MG63 (cell line): ENCODE data around the gene ZYX. TPM values are rescaled to one million over a fixed set of nuclear protein-coding genes. Genes with fewer than 3 reads are reported as not detected.
A peak's percentile ranks its signal among the peaks of the same experiment; 100 is the strongest.

Source experiments
- DNase-seq: peaks from one replicate; pipeline ENCODE4 v3.0.0-alpha.2; 2020
- H3K27me3 ChIP-seq: fragments of 250-450 bp; sonication (Bioruptor Pico); 2 replicates; pipeline ENCODE4 v1.5.1; 2020; ENCODE audit warnings: mild to moderate bottlenecking, moderate library complexity
- H3K36me3 ChIP-seq: fragments of 250-450 bp; sonication (Bioruptor Pico); 2 replicates; pipeline ENCODE4 v1.5.1; 2020; ENCODE audit warnings: mild to moderate bottlenecking, moderate library complexity
- H3K4me3 ChIP-seq: fragments of 250-450 bp; sonication (Bioruptor Pico); 2 replicates; pipeline ENCODE4 v1.5.1; 2020; ENCODE audit warnings: mild to moderate bottlenecking, moderate library complexity
- H3K9me3 ChIP-seq: fragments of 250-450 bp; sonication (Bioruptor Pico); 2 replicates; pipeline ENCODE4 v1.5.1; 2020; ENCODE audit warnings: mild to moderate bottlenecking, moderate library complexity
- total RNA-seq: library from RNA; depleted of rRNA; stranded (reverse); fragments of >200 nt; shearing (Covaris generic); gene quantifications from 2 replicates; pipeline ENCODE4 v1.2.3, GENCODE V29; 2014; ENCODE audit warnings: low replicate concordance

Gene ZYX
- total RNA-seq, 1 experiment from 2014 or later = 30.9 TPM

DNA sequence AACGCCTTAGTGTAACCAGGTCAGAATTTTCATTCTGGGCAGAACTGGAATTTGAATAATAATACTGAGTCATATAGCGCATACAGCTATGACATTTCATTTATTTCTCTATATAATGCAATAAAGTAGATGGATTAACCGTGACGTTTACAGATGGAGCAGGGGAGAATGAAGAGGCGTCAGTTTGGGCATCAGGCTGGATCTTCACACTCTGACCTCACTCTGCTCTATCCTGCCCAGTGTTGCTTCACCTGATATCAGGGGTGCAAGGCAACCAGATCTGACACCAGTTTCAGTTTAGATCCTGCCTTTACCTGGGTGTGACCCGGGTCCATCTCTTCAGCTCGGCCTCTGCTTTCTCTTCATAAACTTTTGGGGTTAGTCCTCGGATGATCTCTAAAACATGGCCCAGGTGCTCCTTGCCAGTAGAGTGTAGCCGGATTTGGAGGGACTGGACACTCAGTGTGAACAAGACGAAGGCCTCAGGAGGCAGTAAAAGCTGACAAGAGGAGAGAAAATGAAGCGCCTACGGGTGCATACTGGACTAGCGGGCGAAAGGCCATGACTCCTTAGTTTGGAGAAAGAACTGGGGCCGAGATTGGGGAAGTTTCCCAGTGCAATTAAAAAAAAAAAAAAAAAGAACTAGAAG lies 1.4 kb upstream of the ZYX start:
- DNase-seq = no peak
- H3K27me3 ChIP-seq = no peaks in the 10 kb centered on the region
- peak overlapping the region; percentile 81 for H3K4me3 ChIP-seq
- no peaks in the 10 kb centered on the region for H3K9me3 ChIP-seq
- H3K36me3 ChIP-seq = peaks cover 24% of the 10 kb centered on the region

DNA sequence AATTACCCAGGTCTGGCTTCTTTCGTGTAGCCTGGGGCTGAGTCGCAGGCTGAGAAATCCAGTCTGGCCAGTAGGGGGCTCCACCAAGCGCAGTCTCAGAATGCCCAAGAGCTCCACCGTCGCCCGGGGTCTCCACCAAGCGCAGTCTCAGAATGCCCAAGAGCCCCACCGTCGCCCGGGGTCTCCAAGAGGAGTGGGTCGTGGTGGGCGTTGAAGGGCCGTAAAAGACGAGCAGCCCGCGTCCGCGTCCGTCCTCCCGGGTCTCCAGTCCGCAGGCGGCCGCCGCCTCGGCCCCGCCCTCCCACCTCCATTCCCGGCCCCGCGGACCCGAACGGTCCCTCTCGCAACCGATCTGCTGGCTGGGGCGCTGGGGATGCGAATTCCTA lies 892 bp upstream of the ZYX start:
- Histone ChIP-seq H3K4me3 (peak overlapping the region; percentile 81), H3K27me3 (no peaks in the 10 kb centered on the region), H3K9me3 (no peaks in the 10 kb centered on the region), H3K36me3 (peaks cover 24% of the 10 kb centered on the region)
- peak; percentile 72 for DNase-seq

DNA sequence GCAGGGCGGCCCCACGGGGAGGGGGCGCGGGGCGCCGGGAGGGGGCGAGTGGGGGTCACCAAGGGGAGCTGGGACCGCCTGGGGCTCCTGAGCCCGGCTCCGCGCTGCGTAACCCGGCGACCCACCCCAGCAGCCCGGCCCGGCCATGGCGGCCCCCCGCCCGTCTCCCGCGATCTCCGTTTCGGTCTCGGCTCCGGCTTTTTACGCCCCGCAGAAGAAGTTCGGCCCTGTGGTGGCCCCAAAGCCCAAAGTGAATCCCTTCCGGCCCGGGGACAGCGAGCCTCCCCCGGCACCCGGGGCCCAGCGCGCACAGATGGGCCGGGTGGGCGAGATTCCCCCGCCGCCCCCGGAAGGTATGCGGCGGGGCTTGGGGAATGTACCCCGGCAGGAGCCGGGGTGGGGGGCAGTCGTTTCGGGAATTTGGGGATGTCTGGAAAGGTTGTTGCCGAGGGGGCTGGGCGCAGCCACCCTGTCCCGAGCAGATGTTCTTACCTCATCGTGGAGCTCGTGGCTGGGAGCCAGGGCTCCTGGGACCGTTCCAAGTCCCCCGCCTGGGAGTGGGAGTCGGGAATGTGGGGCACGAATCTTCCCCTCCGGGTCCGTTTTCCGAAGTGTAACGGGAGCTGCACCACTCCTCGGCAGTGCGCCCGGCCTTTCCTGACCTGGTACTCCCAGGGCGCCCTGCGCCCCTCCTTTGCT lies 431 bp downstream of the ZYX start:
- no peaks in the 10 kb centered on the region for H3K27me3 ChIP-seq
- H3K36me3 ChIP-seq = peaks cover 29% of the 10 kb centered on the region
- peak; percentile 70 for DNase-seq
- peak overlapping the region; percentile 81 for H3K4me3 ChIP-seq
- no peaks in the 10 kb centered on the region for H3K9me3 ChIP-seq

DNA sequence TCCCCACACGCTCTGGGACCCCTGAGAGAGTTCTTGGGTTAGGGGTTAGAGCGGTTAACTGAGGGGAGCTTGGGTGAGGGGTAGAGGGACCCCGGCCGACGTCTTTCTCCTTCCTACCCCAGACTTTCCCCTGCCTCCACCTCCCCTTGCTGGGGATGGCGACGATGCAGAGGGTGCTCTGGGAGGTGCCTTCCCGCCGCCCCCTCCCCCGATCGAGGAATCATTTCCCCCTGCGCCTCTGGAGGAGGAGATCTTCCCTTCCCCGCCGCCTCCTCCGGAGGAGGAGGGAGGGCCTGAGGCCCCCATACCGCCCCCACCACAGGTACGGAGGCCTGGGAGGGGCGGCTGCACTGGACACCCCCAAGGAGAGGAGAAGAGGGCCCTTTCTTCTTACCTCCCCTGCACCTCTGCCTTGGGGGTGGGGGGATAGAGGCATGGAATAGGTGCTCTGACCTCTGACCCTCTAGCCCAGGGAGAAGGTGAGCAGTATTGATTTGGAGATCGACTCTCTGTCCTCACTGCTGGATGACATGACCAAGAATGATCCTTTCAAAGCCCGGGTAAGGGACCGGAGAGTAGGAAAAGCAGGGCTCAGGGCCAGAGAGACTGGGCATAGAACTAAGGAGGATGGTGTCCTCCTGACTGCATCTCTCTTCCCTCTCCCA lies 1.1 kb downstream of the ZYX start:
- no peak for DNase-seq
- no peaks in the 10 kb centered on the region for H3K9me3 ChIP-seq
- H3K4me3 ChIP-seq = peak overlapping the region; percentile 81
- peaks cover 32% of the 10 kb centered on the region for H3K36me3 ChIP-seq
- no peaks in the 10 kb centered on the region for H3K27me3 ChIP-seq

DNA sequence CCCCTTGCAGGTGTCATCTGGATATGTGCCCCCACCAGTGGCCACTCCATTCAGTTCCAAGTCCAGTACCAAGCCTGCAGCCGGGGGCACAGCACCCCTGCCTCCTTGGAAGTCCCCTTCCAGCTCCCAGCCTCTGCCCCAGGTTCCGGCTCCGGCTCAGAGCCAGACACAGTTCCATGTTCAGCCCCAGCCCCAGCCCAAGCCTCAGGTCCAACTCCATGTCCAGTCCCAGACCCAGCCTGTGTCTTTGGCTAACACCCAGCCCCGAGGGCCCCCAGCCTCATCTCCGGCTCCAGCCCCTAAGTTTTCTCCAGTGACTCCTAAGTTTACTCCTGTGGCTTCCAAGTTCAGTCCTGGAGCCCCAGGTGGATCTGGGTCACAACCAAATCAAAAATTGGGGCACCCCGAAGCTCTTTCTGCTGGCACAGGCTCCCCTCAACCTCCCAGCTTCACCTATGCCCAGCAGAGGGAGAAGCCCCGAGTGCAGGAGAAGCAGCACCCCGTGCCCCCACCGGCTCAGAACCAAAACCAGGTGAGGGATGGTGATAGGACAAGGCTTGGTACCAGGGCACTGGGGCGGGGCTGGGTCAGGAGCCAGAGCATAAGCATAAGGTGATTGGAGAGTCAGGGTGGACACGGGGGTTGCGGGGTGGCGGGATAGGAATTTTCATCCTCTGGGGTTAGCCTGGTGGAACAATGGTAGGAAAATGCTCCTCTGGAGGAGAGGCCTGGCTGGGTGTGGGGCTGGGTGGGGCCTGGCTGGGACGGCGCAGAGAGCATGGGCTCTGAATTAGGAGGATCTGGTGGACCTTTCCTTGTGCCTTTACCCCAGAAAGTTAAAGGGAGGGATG lies 1.9 kb downstream of the ZYX start:
- H3K36me3 ChIP-seq = peaks cover 34% of the 10 kb centered on the region
- no peak for DNase-seq

DNA sequence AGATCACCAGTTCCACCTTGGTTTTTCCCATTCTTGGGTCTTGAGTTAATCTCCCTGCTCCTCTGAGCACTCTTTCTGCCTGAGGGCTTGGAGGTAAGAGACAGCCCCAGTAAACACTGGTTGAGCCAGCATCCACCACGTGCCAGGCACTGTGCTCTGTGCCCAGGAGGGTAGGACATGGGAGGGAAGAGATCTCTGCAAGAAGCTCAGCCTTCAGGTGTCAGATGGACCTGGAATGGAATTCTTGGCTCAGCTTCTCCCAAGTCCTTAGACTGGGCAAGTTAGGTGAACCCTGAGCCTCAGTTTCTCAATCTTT lies 2.5 kb downstream of the ZYX start:
- H3K36me3 ChIP-seq = peaks cover 34% of the 10 kb centered on the region
- no peak overlapping the region for H3K4me3 ChIP-seq
- no peaks in the 10 kb centered on the region for H3K9me3 ChIP-seq
- no peak for DNase-seq
- no peaks in the 10 kb centered on the region for H3K27me3 ChIP-seq

More for the DNA sequence above, 1.9 kb downstream of the ZYX start:
- no peaks in the 10 kb centered on the region for H3K27me3 ChIP-seq
- H3K9me3 ChIP-seq = no peaks in the 10 kb centered on the region
- peak overlapping the region; percentile 81 for H3K4me3 ChIP-seq

DNA sequence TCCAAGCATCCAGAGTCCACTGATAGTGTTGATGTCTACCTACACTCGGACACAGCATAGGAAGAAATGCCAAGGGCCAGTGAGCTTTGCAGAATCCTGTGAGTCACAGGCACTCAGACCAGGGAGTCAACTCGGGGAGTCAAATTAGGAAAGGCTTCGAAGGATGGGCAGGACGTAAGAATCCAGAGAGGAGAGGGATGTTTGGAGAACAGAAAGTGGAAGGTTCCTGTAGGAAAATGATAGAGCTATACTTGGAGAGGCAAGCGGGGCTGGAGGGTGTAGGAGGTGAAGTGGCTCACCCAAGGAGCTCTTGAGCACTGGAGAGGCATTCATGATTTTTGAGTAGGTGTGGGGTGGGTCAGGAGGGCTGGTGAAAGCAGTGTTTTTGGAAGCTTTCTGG lies 3.0 kb downstream of the ZYX start:
- Histone ChIP-seq H3K36me3 (peaks cover 34% of the 10 kb centered on the region), H3K9me3 (no peaks in the 10 kb centered on the region), H3K27me3 (no peaks in the 10 kb centered on the region), H3K4me3 (no peak overlapping the region)
- no peak for DNase-seq

DNA sequence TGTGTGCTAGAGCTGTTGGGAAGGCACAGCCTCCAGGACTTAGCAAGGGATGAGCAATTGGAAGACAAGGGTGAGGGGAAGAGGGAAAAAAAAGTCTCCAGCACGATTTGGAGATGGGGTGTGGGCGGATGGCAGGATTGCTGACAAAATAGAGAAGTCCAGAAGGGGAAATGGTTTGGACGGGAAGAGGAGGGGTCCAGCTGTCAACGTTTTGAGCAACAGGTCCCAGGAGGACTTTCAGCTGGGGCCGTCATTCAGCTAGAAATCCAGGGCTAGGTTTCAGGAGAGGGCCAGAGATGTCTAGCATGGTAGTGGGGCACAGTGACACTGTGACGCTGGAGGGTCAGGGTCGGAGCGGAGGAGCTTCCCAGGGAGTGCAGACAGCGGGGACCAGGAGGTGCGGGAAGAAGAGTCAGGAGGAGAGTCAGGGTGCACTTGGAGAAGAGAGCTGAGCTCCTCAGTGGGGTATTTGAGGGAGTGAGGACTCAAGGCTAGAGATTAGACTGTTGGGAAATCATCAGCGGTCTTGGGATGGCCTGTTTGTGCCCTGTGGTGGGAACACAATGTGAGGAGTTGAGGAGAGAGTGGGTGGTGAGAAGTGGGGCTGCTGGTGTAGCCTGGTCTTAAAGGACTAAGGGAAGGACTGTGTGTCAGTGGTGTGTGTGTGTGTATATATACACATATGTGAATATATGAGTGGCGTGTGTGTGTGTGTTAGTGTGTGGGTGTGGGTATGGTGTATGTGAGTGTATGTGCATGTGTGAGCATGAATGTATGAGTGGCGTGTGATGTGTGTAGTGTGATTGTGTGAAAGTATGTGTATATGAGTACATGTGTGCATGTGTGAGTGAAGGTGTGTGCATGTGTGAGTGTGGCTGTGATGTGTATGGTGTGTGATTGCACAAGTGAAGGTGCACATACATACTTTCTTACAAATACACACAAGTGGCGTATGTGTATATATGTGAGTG lies 3.8 kb downstream of the ZYX start:
- Histone ChIP-seq H3K9me3 (no peaks in the 10 kb centered on the region), H3K36me3 (peaks cover 38% of the 10 kb centered on the region), H3K27me3 (no peaks in the 10 kb centered on the region), H3K4me3 (no peak overlapping the region)
- DNase-seq = no peak

DNA sequence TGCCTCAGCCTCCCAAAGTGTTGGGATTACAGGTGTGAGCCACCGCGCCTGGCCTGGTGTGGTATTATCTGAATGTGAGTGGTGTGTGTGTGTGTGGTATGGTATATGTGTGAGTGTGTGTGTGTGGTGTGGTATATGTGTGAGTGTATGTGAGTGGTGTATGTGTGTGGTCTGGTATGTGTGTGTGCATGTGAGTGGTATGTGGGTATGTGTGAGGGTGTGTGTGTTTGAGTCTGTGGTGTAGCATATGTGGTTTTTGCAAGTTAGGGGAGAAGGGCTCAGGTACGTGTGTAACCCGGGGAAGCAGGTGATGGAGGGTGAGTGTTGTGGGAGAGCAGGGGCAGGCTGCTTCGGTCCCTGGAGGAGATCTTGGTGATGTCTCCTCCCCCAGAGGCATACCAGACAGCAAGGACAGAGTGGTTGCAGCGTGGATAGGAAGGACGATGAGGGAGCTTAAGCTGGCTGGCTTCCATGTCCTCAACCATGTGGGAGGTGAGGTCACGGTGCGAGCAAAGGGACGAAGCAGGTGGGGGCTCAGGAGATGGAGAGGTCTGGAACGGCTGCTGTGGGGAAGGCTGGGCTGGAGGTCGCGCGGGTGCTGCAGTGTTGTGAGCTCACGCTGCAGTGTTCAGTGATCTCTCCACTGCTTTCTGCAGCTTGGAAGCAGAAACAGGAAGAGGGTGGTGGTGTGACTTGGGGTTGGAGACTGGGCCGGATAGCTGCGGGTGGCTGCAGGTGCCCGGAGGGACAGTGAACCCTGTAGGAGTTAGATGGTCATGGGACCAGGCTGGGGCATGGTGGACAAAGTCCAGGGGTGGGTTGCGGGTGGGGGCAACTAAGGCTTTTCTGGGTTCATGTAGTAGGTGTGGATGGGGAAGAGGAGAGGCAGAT lies 5.0 kb downstream of the ZYX start:
- DNase-seq = no peak
- Histone ChIP-seq H3K27me3 (no peaks in the 10 kb centered on the region), H3K4me3 (no peak overlapping the region), H3K36me3 (peaks cover 44% of the 10 kb centered on the region), H3K9me3 (no peaks in the 10 kb centered on the region)

DNA sequence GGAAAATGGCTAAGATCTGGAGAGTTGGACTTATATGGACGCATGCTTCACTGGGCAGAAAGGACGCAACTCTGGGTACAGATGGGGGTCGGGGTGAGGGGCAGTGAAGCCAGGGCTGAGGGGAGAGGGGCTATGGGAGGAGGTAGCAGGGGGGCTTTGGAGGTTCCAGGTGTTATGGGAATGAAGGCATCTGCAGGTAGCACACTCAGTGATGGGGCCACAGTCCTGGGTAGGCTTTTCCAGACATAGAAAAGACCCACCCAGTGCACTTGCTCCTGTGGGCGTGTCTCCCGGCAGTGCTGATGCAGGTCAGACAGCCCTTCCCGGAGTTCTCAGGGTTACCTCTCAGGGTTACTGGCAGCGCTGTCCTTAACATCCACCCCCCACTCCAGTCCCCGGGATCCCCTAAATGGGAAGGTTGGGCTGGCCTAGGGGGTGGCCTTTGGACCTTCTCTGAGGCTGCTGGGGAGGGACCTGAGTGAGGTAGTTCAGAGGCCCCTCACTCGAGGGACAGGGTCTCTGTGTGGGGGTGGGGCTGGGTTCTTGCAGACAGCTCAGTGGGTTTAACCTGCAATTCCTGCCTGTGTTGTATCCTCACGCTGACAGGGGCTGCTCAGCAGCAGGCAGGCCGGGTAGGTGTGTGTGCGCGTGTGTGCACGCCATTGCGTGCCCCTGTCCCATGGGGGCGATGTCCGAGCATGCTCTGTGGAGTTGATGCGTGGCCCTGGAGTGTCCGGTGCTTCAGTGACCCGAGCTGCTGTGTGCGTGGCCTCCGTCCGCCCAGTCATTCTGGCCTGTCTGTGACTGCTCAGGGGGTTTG lies 6.2 kb downstream of the ZYX start:
- peaks cover 39% of the 10 kb centered on the region for H3K36me3 ChIP-seq

DNA sequence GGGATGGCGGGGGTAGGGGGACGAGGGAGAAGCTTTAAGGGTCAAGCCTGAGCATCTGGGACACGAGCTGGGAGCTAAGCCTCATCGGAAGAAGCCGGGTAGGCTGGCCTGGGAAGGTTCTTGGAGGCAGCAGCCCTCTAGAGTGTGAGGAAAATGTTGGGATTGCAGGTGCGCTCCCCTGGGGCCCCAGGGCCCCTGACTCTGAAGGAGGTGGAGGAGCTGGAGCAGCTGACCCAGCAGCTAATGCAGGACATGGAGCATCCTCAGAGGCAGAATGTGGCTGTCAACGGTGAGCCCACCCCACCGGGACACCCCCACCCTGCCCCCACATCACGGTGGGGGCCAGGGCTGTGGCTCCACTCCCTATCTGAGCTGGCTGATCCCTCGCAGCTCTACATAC lies 6.9 kb downstream of the ZYX start:
- DNase-seq = no peak

More for the DNA sequence above, 6.2 kb downstream of the ZYX start:
- no peak for DNase-seq
- Histone ChIP-seq H3K27me3 (no peaks in the 10 kb centered on the region), H3K4me3 (no peak overlapping the region), H3K9me3 (no peaks in the 10 kb centered on the region)

DNA sequence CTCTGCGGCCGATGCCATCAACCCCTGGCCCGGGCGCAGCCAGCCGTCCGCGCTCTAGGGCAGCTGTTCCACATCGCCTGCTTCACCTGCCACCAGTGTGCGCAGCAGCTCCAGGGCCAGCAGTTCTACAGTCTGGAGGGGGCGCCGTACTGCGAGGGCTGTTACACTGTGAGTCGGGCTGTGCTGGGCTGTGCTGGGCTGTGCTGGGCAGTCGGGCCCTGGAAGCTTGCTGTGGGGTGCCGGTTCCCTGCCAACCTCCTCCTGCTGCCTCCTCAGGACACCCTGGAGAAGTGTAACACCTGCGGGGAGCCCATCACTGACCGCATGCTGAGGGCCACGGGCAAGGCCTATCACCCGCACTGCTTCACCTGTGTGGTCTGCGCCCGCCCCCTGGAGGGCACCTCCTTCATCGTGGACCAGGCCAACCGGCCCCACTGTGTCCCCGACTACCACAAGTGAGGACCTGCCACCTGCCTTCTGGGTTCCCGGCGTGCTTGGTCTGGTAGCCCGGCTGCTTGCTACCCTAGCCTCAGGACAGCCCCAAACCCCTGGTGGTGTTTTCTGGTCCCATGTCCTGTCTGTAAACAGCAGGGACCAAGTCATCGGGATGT lies 7.5 kb downstream of the ZYX start:
- Histone ChIP-seq H3K27me3 (no peaks in the 10 kb centered on the region), H3K36me3 (peaks cover 32% of the 10 kb centered on the region), H3K9me3 (no peaks in the 10 kb centered on the region), H3K4me3 (no peak overlapping the region)
- DNase-seq = no peak

More for the DNA sequence above, 6.9 kb downstream of the ZYX start:
- no peaks in the 10 kb centered on the region for H3K9me3 ChIP-seq
- no peaks in the 10 kb centered on the region for H3K27me3 ChIP-seq
- H3K36me3 ChIP-seq = peaks cover 34% of the 10 kb centered on the region
- H3K4me3 ChIP-seq = no peak overlapping the region

DNA sequence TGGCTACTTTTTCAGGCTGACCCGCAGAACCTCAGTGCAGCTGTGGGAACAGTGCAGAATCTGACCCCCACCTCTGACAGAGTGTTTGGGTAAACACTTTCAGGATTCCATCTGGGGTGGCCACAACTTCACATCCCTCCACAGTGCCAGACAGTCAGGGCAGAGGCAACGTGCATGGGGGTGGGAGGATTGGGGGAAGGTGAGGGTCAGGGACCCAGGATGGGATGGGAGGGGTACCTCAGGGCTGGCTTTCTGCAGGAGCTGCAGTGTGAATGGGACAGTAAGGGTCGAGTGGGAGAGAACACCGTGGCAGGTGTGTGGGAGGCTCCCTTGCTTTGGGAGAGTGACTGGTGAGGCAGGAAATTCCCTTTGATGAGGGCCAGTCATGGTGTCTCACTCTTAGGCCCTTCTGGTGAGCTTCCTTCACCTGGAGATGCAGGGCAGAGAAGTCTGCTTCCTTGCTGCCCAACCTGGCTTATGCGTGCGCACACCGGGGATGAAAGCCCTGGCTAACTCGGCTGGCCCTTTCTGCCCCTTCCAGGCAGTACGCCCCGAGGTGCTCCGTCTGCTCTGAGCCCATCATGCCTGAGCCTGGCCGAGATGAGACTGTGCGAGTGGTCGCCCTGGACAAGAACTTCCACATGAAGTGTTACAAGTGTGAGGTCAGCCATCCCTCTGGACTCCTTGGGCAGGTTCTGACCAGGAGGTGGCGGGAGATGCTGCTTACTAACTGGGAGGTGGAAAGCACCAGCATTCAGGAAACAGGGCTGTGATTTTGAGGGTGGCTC lies 8.4 kb downstream of the ZYX start:
- no peaks in the 10 kb centered on the region for H3K9me3 ChIP-seq
- H3K36me3 ChIP-seq = peaks cover 23% of the 10 kb centered on the region
- no peak for DNase-seq
- H3K4me3 ChIP-seq = no peak overlapping the region
- H3K27me3 ChIP-seq = no peaks in the 10 kb centered on the region
